Smooth muscle cell (in vitro differentiated cells): ENCODE results near the gene DACH1. TPM values are rescaled to one million over a fixed set of nuclear protein-coding genes. Genes with fewer than 3 reads are reported as not detected.

ENCODE experiments used
- DNase-seq: peaks from one replicate; lab custom pipeline; 2025; ENCODE audit not compliant: unreplicated experiment; lab: John Stamatoyannopoulos, UW
- H2AFZ ChIP-seq: fragments of 200-600 bp; sonication (generic); 2 replicates; pipeline ENCODE4 v1.6.0; 2016; ENCODE audit warnings: antibody characterized with exemption, low read depth, mild to moderate bottlenecking
- H3F3A ChIP-seq: fragments of 200-600 bp; sonication (generic); 2 replicates; pipeline ENCODE4 v1.6.0; 2017; ENCODE audit warnings: antibody characterized with exemption, low read depth
- H3K27ac ChIP-seq: fragments of 200-600 bp; sonication (generic); 2 replicates; pipeline ENCODE4 v1.5.1; 2016; ENCODE audit warnings: low read depth, mild to moderate bottlenecking
- H3K27me3 ChIP-seq: fragments of 200-600 bp; sonication (generic); 2 replicates; pipeline ENCODE4 v1.6.1; 2016; ENCODE audit warnings: low read depth, mild to moderate bottlenecking
- H3K36me3 ChIP-seq: fragments of 200-600 bp; sonication (generic); 2 replicates; pipeline ENCODE4 v1.5.1; 2016; ENCODE audit warnings: low read depth
- H3K4me1 ChIP-seq: fragments of 200-600 bp; sonication (generic); 2 replicates; pipeline ENCODE4 v1.5.1; 2016; ENCODE audit warnings: low read depth
- H3K4me2 ChIP-seq: fragments of 200-600 bp; sonication (generic); 2 replicates; pipeline ENCODE4 v1.6.0; 2016; ENCODE audit warnings: mild to moderate bottlenecking
- H3K4me3 ChIP-seq: fragments of 200-600 bp; sonication (generic); 2 replicates; pipeline ENCODE4 v1.5.1; 2016; ENCODE audit warnings: mild to moderate bottlenecking
- H3K79me2 ChIP-seq: fragments of 200-600 bp; sonication (generic); 2 replicates; pipeline ENCODE4 v1.6.0; 2016; ENCODE audit warnings: low read depth, mild to moderate bottlenecking
- H3K9ac ChIP-seq: fragments of 200-600 bp; sonication (generic); 2 replicates; pipeline ENCODE4 v1.6.0; 2016; ENCODE audit warnings: low read depth
- H3K9me3 ChIP-seq: fragments of 200-600 bp; sonication (generic); replicated peaks from 2 replicates; pipeline ENCODE4 v1.5.1; 2016; ENCODE audit warnings: low read depth
- H4K20me1 ChIP-seq: fragments of 200-600 bp; sonication (generic); 2 replicates; pipeline ENCODE4 v1.6.0; 2016; ENCODE audit warnings: low read depth
- CTCF ChIP-seq: fragments of 200-600 bp; sonication (generic); IDR thresholded peaks from 2 replicates; pipeline ENCODE4 v1.5.1; 2017; ENCODE audit warnings: borderline replicate concordance, mild to moderate bottlenecking, antibody characterized with exemption; ENCODE audit not compliant: insufficient read depth, poor library complexity, severe bottlenecking
- WGBS: methylation state at CpG from one replicate; pipeline ENCODE4 v1.1.7; 2016; ENCODE audit warnings: low lambda C conversion rate; 5-methylcytosine and 5-hydroxymethylcytosine counted together
- polyA plus RNA-seq: library from polyadenylated mRNA; unstranded; fragments of >200 nt; fragmentation: Nextera tagmentation; extraction: Ambion mirVana; gene quantifications from 2 replicates; pipeline ENCODE4 v1.2.1, GENCODE V29; 2016
- total RNA-seq: library from RNA; depleted of rRNA; stranded (reverse); fragments of >200 nt; gene quantifications from 2 replicates; pipeline ENCODE4 v1.2.3, GENCODE V29; 2014

The DACH1 gene
- total and polyA plus RNA-seq, 2 experiments from 2014 or later: 0.33 to 1.6 TPM

- H3K27me3 ChIP-seq: no peaks in the 10 kb centered on the region
- no peaks in the 10 kb centered on the region for H4K20me1 ChIP-seq
- H3K36me3 ChIP-seq: no peaks in the 10 kb centered on the region
- H2AFZ ChIP-seq: no peak overlapping the region
- no peak overlapping the region for H3K9ac ChIP-seq
- H3F3A ChIP-seq: no peaks in the 10 kb centered on the region
- H3K4me3 ChIP-seq: no peak overlapping the region
- H3K79me2 ChIP-seq: no peaks in the 10 kb centered on the region
- no peaks in the 10 kb centered on the region for H3K9me3 ChIP-seq
- no peak for DNase-seq
- H3K4me1 ChIP-seq: no peaks in the 10 kb centered on the region
- no peak overlapping the region for H3K4me2 ChIP-seq
- no peak overlapping the region for H3K27ac ChIP-seq
- TF ChIP-seq CTCF: no peak
- 95% methylated on average over 1 of the region's 1 CpG for WGBS
Observed at GRCh38 chr13:71491010-71491409, 376.0 kb downstream of the DACH1 start.

- Histone ChIP-seq H3K4me3 (no peak overlapping the region), H3K27me3 (no peaks in the 10 kb centered on the region), H3K36me3 (no peaks in the 10 kb centered on the region), H3K79me2 (no peaks in the 10 kb centered on the region), H2AFZ (no peak overlapping the region), H3K27ac (no peak overlapping the region), H3F3A (no peaks in the 10 kb centered on the region), H3K9ac (no peak overlapping the region), H4K20me1 (no peaks in the 10 kb centered on the region), H3K4me1 (no peaks in the 10 kb centered on the region), H3K4me2 (no peak overlapping the region), H3K9me3 (no peaks in the 10 kb centered on the region)
- no peak for TF ChIP-seq CTCF
- DNase-seq: no peak
- WGBS: 89% methylated on average over 3 of the region's 3 CpGs
Observed at GRCh38 chr13:71489041-71489440, 378.0 kb downstream of the DACH1 start.

GRCh38 chr13:71488201-71488600, 378.8 kb downstream of the DACH1 start:
- no peak for TF ChIP-seq CTCF
- WGBS: 94% methylated on average over 1 of the region's 1 CpG
- no peaks in the 10 kb centered on the region for H3K4me1 ChIP-seq
- H3K36me3 ChIP-seq: no peaks in the 10 kb centered on the region
- H3K27me3 ChIP-seq: no peaks in the 10 kb centered on the region
- no peaks in the 10 kb centered on the region for H4K20me1 ChIP-seq
- no peaks in the 10 kb centered on the region for H3F3A ChIP-seq
- no peaks in the 10 kb centered on the region for H3K9me3 ChIP-seq
- no peak overlapping the region for H2AFZ ChIP-seq
- no peaks in the 10 kb centered on the region for H3K79me2 ChIP-seq
- no peak overlapping the region for H3K4me3 ChIP-seq
- DNase-seq: no peak
- H3K27ac ChIP-seq: no peak overlapping the region
- no peak overlapping the region for H3K4me2 ChIP-seq
- H3K9ac ChIP-seq: no peak overlapping the region

- no peaks in the 10 kb centered on the region for H3K27me3 ChIP-seq
- no peak for TF ChIP-seq CTCF
- H3K79me2 ChIP-seq: no peaks in the 10 kb centered on the region
- H3K9me3 ChIP-seq: no peaks in the 10 kb centered on the region
- H3F3A ChIP-seq: no peaks in the 10 kb centered on the region
- no peak overlapping the region for H3K27ac ChIP-seq
- no peak overlapping the region for H3K4me3 ChIP-seq
- WGBS: 72% methylated on average over 1 of the region's 1 CpG
- H3K4me2 ChIP-seq: no peak overlapping the region
- no peak overlapping the region for H2AFZ ChIP-seq
- no peaks in the 10 kb centered on the region for H3K4me1 ChIP-seq
- no peak for DNase-seq
- H4K20me1 ChIP-seq: no peaks in the 10 kb centered on the region
- no peak overlapping the region for H3K9ac ChIP-seq
- no peaks in the 10 kb centered on the region for H3K36me3 ChIP-seq
Observed at GRCh38 chr13:71485913-71486312, 381.1 kb downstream of the DACH1 start.
